ENCODE data around the gene TBCCD1.
"Not testable (repeated sequence)": the region's sequence is repeated elsewhere in the genome, so short reads cannot be mapped to it uniquely, and the experiment has no call there.

Gene TBCCD1

DNA sequence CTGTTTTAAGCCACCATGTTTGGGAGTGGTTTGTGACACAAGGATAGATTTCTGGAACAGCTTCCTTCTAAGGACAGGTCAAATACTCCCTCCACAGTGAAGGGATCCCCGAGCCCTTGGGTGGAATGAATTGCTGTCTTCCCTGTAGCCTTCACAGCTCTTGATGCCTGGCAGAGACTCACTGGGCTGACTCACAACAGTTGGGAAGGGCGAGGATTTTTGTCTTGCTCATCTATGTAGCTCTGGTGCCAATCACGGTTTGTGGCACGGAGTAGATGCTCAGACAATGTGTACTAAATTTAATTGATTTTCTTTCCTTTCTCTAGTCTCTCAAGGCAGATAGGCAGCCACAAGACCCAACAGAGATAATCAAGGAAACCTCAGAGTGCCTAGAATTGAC is 49.9 kb downstream of the TBCCD1 start:
- DNase-seq = no peak

- no peak for DNase-seq
These were observed 50.5 kb downstream of the TBCCD1 start for GRCh38 chr3:186516646-186517045.

DNA sequence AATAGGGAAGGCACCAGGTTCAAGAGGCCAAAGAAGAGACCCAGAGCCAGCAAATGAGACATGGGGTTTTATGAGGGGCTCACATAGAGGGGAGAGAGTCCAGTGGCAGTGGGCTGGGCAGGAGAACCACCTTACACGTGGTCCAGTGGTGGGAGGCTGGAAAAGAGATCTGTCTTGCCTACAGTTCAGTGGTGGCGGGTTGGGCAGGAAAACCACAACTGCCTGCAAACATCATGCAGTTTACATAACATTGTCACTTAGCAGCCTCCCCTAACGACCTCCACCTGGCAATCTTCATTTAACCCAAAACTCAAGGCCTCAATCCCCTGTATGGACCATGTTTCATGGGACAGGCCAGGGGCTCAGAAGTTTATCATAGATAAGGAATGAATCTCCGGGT is 52.0 kb downstream of the TBCCD1 start:
- no peak for DNase-seq

DNA sequence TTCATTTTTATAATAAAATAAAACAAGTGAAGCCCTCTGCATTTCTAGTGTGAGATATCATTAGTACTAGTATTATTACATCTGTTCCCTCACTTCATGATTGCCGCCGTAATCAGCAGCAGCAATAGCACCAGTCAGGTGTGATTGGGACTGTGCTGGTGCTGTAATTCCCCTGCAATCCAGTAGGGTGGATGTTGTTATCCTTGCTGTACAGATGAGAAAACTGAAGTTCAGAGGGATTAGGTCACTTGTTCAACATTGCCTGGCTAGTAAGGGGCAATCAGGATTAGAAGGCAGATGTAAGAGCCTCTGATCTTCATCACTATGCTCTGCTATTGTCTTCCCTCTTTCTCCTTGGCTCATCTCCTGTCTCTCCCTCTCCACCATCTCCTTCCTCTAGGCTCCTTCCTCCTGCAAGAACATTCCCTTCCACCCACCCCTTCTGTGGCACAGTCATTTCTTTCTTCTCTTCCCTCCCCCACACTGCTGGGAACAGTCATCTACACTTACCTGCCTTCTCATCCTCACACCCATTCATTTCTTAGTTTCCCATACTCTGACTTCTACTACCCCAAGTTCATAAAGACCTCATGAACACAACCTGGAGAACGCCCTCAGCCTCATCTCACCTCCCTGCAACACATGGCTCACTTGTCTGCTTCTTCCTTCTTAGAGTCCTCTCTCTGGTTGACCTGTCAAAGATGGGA is 52.7 kb downstream of the TBCCD1 start:
- no peak for DNase-seq

DNA sequence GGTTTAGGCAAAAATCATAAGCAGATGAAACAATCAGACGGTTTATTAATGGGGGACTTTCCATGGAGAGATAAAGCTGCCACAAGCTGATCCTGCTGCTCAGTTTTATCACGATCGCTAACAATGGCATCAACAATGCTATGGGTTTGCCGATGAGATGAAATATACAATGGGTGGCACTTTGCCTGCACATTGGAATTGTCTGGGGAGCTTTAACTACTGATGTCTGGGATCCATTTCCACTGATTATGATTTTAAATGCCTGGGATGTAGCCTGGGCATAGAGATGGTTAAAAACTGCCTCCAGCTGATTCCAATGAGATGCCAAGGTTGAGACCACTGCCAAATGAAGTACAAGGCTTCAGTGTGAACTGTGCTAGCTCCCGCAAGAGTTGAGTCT is 53.8 kb downstream of the TBCCD1 start:
- no peak for DNase-seq

DNA sequence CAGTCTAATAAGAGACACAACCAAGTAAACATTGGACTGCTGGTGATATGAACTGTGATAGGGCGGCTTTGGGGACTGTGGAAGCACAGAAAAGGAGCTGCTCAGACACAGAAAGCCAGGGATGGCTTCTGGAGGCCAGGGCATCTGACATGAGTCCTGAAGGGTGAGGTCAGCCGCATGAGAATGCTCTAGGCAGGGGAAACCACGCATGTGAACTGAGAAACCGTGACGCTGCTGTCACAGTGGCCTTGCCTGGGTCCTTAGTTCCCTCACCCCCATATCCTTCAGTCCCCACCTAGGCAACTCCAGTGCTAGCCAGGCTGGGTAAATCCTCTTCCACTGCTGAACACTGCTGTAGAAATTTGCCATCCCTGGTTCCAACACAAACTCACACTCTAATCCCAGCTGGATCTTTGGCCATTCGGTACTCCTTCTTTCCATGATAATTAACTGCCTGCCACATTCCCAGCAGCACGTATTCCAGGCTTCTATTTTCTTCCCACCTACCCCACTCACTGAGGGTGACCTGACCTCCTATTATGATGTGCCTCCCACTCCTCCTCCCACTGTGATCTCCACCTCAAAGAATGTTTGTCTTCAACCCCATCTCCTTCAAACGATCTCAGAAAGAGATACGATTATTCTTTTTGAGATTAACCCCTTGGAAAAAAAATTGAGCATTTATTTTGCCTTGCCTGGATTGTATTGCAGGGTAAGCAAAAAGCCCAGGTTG is 54.4 kb downstream of the TBCCD1 start:
- DNase-seq = no peak

GRCh38 chr3:186511702-186512101 is 55.4 kb downstream of the TBCCD1 start:
- DNase-seq = no peak

- DNase-seq = no peak
These were observed 55.9 kb downstream of the TBCCD1 start for GRCh38 chr3:186511245-186511644.

DNA sequence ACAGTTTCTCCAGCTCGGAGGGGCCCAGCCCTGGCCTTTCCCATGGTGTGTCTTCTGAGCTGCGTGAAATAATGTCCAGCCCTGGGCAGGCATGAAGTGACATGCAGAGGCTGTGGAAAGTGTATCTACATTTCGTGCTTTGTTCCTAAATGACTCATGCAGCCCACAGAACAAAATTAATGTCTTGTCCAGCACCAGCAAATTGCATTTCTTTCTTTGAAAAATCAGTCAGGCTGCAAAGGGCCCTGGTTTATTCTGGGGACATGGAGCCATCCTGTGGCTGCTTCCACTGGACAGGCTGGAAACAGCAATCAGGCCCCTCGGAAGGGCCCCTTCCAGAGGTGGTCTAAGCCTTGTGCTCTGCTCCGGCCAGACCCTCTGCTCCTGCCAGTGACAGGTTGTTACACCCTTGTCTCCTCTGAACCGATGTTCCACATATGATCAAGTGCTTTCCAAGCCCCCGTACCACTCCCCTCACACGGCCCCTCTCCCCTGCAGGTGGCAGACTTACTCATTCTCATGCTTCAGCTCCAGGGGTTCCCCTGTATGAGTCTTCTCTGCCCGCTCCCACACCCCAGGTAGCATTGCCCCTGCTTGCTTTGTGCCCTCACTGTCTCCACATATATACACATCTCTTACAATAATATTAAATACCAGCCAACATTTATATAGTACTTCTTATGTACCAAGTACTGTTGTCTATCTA is 56.6 kb downstream of the TBCCD1 start:
- DNase-seq = no peak

DNA sequence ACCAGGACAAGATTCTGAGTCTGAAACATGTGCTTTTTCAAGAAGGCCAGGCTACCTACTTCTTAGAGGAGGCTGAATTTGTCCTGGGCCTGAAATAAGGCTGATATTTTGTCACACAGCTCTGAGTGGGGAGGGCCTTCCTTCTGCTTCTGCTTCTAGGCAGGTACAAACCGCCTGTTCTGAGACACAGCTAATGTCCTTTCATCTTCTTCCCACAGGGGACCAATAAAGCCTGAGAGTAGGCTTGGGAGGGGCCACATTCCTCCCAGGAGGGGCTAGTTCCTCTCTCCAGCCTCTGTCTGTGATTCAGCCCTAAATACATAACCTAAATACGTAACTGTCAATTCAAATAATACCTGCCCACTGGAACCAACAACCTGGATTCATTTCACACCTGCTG is 57.7 kb downstream of the TBCCD1 start:
- no peak for DNase-seq

DNA sequence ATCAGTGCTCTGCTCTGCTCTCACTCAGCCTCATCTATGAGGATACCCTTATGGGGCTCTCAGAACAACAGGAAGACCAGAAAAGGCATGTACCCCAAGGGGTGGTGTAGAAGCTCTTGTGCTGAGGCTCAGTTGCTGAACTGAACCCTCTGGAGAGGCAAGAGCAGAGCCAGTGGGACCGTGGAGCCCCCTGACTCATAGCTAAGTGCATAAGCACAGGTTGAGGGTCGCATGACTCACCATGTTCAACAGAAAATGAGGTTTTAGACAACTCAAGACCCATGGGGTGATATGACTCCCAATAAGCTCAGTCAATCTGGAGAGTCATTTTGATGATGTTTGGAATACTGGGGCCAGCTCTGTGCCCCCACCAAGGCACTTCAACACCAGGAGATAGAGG is 60.3 kb downstream of the TBCCD1 start:
- no peak for DNase-seq

- DNase-seq = no peak
These were observed 60.9 kb downstream of the TBCCD1 start for GRCh38 chr3:186506191-186506739.

- DNase-seq = no peak
These were observed 64.0 kb downstream of the TBCCD1 start for GRCh38 chr3:186502966-186503712.

GRCh38 chr3:186502138-186502948 is 64.8 kb downstream of the TBCCD1 start:
- no peak for DNase-seq

GRCh38 chr3:186499949-186500348 is 67.2 kb downstream of the TBCCD1 start:
- not testable (repeated sequence) for DNase-seq

DNA sequence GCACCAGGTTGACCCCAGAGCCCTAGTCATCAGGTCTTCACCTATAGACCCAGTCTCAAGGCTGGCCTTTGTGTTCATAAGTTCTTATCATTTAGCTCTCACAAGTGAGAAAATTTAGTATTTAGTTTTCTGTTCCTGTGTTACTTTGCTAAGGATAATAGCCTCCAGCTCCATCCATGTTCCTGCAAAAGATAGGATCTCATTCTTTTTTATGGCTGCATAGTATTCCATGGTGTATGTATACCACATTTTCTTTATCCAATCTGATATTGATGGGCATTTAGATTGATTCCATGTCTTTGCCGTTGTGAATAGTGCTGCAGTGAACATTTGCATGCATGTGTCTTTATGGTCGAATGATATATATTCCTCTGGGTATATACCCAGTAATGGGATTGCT is 69.1 kb downstream of the TBCCD1 start:
- not testable (repeated sequence) for DNase-seq

GRCh38 chr3:186497608-186498007 is 69.5 kb downstream of the TBCCD1 start:
- no peak for DNase-seq

DNA sequence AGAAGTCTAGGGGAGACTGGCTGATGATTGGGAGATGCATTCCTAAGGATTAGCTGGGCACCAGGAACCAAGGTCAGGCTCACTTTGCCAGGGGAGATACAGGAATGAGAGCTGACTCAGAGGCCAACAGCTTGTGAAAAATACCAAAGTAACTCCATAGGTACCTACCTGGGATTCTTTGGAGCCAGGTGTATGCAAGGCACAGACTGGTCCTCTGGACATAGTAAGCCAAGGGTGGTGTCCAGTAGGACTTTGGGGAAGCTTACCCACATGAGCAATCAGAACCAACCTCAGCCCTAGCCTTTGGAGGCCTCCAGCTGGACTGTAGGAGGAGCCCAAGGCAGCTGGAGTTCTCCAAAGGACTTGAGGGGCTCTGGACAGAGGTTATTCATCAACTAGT is 70.5 kb downstream of the TBCCD1 start:
- no peak for DNase-seq

Data from NCI-H2171 (cell line).